Testis (tissue), 3 donors: ENCODE results near the gene DPRX. TPM values are rescaled to one million over a fixed set of nuclear protein-coding genes. Genes with fewer than 3 reads are reported as not detected.

Source experiments
- DNase-seq: peaks from one replicate; pipeline ENCODE4 v3.0.0-alpha.2; 2019
- H3K27ac ChIP-seq, 2 donors: fragments of 200-600 bp; sonication (generic); one replicate each; pipeline ENCODE4 v1.5.1; 2019
- H3K27me3 ChIP-seq: fragments of 200-600 bp; sonication (generic); one replicate; pipeline ENCODE4 v1.5.1; 2019
- H3K36me3 ChIP-seq: fragments of 200-600 bp; sonication (generic); one replicate; pipeline ENCODE4 v1.5.1; 2017; ENCODE audit warnings: low read depth; ENCODE audit errors: missing control alignments
- H3K4me1 ChIP-seq: fragments of 200-600 bp; sonication (generic); one replicate; pipeline ENCODE4 v1.5.1; 2019
- H3K4me3 ChIP-seq, 2 donors: fragments of 200-600 bp; sonication (generic); one replicate each; pipeline ENCODE4 v1.5.1; 2017 to 2019
- H3K9me3 ChIP-seq: fragments of 200-600 bp; sonication (generic); one replicate; pipeline ENCODE4 v1.5.1; 2017
- CTCF ChIP-seq, 3 experiments: fragments of 450-650 bp in 2 of 3; fragments of 200-600 bp in 1 of 3; sonication (generic) in 1 of 3; IDR thresholded peaks; one replicate each; pipeline ENCODE4 v1.5.1; 2016 to 2019; ENCODE audit warnings: antibody characterized with exemption in 3 of 3, mild to moderate bottlenecking in 2 of 3, moderate library complexity in 1 of 3
- POLR2A ChIP-seq: fragments of 450-650 bp; IDR thresholded peaks from one replicate; pipeline ENCODE4 v1.6.1; 2017; ENCODE audit warnings: antibody characterized with exemption, mild to moderate bottlenecking, moderate library complexity
- WGBS, 2 donors: methylation state at CpG; one replicate each; pipeline ENCODE4 v1.1.5; 2018; 5-methylcytosine and 5-hydroxymethylcytosine counted together
- intact Hi-C: fragments of 100-400 bp; cut with DNase I; formaldehyde crosslinking; loops from one replicate; pipeline ENCODE4 v1.15.1; 2023; ENCODE audit warnings: low total_unique reads
- polyA plus RNA-seq: library from polyadenylated mRNA; stranded (reverse); fragments of 350-450 nt; fragmentation: Illumina TruSeq; extraction: RNeasy Lipid Tissue Mini Kit (QIAGEN cat#74804); gene quantifications from one replicate; pipeline ENCODE4 v1.2.3, GENCODE V29; 2014; ENCODE audit warnings: low read depth, low replicate concordance; ENCODE audit not compliant: insufficient read depth
- total RNA-seq, 2 donors: library from RNA; depleted of rRNA; stranded (reverse); fragments of >200 nt; gene quantifications; one replicate each; pipeline ENCODE4 v1.2.3, GENCODE V29; 2016

Gene DPRX
- total and polyA plus RNA-seq, 3 donors from 2014 or later = not detected

DNA sequence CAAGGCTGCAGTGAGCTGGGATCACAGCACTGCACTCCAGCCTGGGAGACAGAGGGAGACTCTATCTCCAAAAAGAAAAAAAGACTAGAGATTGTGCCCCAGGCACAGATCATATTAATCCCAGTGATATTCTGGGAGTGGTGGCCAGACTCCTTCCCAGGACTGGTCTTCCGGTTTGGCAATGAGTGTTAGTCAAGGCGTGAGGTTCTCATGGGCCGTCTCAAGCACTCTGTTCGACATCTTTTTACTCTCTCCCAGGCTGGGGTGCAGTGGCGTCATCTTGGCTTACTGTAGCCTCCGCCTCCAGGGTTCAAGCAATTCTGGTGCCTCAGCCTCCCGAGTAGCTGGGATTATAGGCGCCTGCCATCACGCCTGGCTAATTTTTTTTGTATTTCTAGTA, 5.3 kb upstream of the DPRX start:
- no peaks in the 10 kb centered on the region for H3K27me3 ChIP-seq
- H3K4me1 ChIP-seq = no peaks in the 10 kb centered on the region
- TF ChIP-seq POLR2A (no peak), CTCF (IDR thresholded peaks at IDR 0.05) (no peak)
- no peak overlapping the region for H3K27ac ChIP-seq
- no peak for DNase-seq
- H3K4me3 ChIP-seq = no peak overlapping the region
- H3K36me3 ChIP-seq = no peaks in the 10 kb centered on the region
- intact Hi-C loops = no loop called here
- 93% methylated on average over 9 of the region's 9 CpGs for WGBS, 2 donors
- H3K9me3 ChIP-seq = no peaks in the 10 kb centered on the region

DNA sequence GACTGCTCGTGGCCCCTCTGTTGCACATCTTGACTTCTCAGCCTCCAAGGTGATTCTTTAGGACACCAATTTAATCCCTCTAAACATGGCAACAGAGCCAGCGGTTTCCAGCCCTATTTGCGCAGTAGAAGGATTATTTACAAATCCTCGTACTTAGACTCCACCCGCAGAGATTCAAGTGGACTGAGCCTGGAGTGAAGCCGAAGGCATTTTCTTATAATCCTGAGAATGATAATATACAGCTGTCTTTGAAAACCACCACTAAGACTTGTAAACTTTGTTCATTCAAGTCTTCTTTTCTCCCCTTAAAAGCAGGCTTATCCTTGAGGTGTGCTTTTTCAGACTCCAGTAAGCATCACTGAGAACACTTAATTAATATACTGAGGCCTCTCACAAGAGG, 4.8 kb upstream of the DPRX start:
- Histone ChIP-seq H3K27ac (no peak overlapping the region), H3K4me3 (no peak overlapping the region), H3K36me3 (no peaks in the 10 kb centered on the region), H3K27me3 (no peaks in the 10 kb centered on the region), H3K4me1 (no peaks in the 10 kb centered on the region), H3K9me3 (no peaks in the 10 kb centered on the region)
- TF ChIP-seq POLR2A (no peak), CTCF (IDR thresholded peaks at IDR 0.05) (no peak)
- no peak for DNase-seq
- WGBS, 2 donors = 88 to 92% methylated on average over 6 of the region's 6 CpGs
- intact Hi-C loops = no loop called here

GRCh38 chr19:53634768-53635167, 3.0 kb downstream of the DPRX start:
- WGBS, 2 donors = 65% methylated on average over 10 of the region's 10 CpGs
- TF ChIP-seq CTCF (IDR thresholded peaks at IDR 0.05) = no peak
- TF ChIP-seq POLR2A = no peak

GRCh38 chr19:53639471-53639870, 7.7 kb downstream of the DPRX start:
- intact Hi-C loops = no loop called here
- 76 to 80% methylated on average over 7 of the region's 7 CpGs for WGBS, 2 donors

More at GRCh38 chr19:53634768-53635167, 3.0 kb downstream of the DPRX start:
- Histone ChIP-seq H3K9me3 (no peaks in the 10 kb centered on the region), H3K4me1 (no peaks in the 10 kb centered on the region), H3K27me3 (no peaks in the 10 kb centered on the region), H3K27ac (no peak overlapping the region), H3K4me3 (no peak overlapping the region), H3K36me3 (no peaks in the 10 kb centered on the region)
- intact Hi-C loops = no loop called here
- no peak for DNase-seq

More at GRCh38 chr19:53639471-53639870, 7.7 kb downstream of the DPRX start:
- no peak for DNase-seq
- H3K9me3 ChIP-seq = no peaks in the 10 kb centered on the region
- H3K4me1 ChIP-seq = no peaks in the 10 kb centered on the region
- no peak overlapping the region for H3K27ac ChIP-seq
- no peak for TF ChIP-seq CTCF (IDR thresholded peaks at IDR 0.05)
- TF ChIP-seq POLR2A = no peak
- no peaks in the 10 kb centered on the region for H3K36me3 ChIP-seq
- no peaks in the 10 kb centered on the region for H3K27me3 ChIP-seq
- no peak overlapping the region for H3K4me3 ChIP-seq
